RPMI7951 (cell line): Measurements from ENCODE around the gene ARHGEF28. TPM values are rescaled to one million over a fixed set of nuclear protein-coding genes. Genes with fewer than 3 reads are reported as not detected.

Source experiments
- DNase-seq: peaks from one replicate; pipeline ENCODE4 v3.0.0-alpha.2; 2012; ENCODE audit warnings: low read depth
- total RNA-seq: library from RNA; depleted of rRNA; stranded (reverse); fragments of >200 nt; shearing (Covaris generic); gene quantifications from 2 replicates; pipeline ENCODE4 v1.2.3, GENCODE V29; 2014

ARHGEF28 gene
- total RNA-seq, 1 experiment from 2014 or later = 11.3 TPM

DNA sequence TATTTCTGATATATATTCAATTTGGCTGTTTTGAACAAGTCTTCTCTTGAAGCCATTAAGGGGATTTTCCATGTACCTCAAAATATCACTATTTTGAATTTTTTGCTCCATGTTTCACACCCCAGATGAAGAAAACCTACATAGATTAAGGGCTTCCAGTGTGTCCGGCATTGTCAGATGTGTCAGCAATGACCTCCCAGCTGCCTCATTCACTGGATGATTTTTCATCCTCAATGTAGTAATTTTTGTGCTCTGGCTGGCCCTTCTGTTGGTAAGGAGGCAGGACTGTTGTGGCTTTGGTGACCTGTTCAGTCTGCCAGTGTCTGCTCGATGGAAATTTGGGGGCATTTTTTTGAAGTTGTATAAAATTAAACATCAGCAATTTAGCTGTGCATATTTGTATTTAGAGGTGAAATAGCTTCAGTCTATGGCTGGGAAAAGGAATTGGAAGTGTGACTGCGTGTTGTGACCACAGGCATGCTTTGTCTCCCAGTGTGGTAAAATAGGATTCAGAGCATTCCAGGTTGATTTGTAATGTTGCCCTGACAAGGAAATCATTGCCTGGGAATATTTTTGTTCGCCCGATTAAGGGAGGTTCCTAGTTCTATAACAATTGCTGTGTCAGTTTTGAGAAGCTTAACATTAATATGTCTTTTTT, 312.4 kb downstream of the ARHGEF28 start:
- DNase-seq = peak; percentile 90

DNA sequence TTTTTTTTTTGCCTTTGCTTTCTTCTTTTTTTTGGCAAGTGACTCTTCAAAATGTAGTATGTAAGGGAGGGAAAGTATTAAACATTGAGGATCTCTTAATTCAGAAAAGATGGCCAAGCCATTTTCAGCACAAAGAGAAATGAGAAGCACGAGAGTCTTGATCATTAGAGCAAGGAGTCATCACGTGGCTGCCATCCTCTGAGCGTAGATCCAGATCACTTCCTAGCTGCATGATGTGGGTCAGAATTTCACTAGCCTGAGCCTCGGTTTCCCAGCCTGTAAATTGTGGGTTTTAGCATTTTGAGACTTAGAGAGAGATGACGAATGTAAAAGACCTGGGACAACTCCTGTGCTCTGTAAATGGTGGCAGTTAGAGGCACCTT, 312.9 kb downstream of the ARHGEF28 start:
- DNase-seq = no peak

DNA sequence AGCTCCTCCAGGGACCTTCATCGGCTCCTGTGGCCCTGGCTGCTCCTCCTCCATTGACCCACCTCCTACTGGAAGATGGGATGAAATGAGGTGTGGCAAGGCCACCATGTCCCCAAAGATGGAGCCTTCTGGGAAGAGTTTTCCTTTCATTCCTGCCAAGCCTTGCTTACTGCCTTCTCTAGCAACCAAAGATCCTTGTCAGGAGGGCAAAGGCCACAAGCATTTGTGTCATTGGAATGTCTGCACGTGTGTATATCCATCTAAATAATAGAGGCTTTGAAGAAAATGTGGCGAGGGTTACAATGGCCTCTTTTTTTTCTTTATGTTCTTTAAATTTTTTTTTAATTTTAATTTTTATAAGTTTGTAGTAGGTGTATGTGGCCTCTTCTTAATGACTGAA, 313.6 kb downstream of the ARHGEF28 start:
- DNase-seq = no peak

GRCh38 chr5:73940026-73940425, 314.0 kb downstream of the ARHGEF28 start:
- no peak for DNase-seq

DNA sequence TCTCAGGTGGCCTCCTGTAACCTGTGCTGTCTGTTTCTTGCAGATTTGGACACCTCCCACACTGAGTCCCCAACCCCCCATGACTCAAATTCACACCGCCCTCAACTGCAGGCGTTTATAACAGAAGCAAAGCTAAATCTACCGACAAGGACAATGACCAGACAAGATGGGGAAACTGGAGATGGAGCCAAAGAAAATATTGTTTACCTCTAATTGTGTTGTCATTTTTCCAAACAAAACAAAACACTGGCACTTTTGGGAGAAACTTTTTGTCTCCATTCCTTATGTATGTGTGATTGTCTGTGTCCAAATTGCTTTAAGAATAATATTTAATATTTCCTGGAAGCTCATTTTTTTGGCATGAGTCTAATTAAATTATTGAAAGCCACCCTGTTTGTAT, 314.8 kb downstream of the ARHGEF28 start:
- DNase-seq = no peak

GRCh38 chr5:73942783-73943182, 316.8 kb downstream of the ARHGEF28 start:
- DNase-seq = no peak

DNA sequence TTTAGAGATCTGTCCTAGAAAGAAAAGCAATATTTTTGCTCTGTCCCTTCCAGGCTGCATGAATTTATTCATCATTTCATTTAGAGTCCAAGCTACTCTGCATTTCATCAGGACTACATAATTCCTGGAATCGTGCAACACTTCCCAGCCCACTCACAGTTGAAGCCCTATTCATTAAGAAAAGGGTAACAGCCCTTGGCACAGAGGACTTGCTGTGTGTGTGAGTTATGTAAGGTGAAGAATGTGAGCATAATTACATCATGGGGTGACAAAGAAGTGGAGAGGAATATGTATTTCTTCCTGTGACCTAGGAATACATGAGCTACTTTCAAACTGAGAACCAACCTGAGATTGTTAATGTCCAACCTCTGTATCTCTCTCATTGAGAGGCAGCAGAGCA, 317.4 kb downstream of the ARHGEF28 start:
- no peak for DNase-seq

DNA sequence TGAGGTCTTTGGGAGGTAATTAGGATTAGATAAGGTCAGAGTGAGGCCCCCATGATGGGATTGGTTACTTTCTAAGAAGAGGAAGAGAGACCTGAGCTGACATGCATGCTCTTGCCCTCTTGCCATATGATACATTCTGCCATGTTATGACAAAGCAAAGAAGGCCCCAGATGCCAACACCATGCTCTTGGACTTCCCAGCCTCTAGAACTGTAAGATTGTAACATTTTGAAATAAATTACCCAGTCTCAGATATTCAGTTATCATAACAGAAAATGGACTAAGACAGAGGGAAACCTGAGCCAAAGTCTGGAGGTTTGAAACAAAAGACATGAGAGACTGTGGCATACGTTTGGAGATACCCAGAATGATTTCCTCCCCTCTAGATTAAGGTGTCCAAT, 318.6 kb downstream of the ARHGEF28 start:
- no peak for DNase-seq

- peak; percentile 15 for DNase-seq
Observed at GRCh38 chr5:73945505-73945904, 319.5 kb downstream of the ARHGEF28 start.

DNA sequence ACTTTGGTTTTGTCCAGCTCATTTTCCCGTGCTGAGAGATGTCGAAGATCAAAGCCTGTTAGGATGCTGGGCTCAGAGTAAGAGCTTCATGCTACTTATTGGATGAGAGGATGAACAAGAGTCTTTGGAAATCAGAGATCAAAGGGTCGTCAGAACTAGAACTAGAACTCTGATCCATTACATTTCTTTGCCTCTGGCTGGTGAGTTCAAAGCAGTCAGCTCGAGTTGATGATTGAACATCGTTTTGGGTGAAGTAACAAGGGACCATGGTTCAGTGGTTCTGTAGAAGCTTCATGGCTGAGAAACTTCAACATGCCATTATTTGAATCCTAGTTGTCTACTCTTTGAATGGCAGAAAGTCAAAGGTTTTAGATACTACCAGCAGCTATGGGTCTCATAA, 320.3 kb downstream of the ARHGEF28 start:
- DNase-seq = no peak

DNA sequence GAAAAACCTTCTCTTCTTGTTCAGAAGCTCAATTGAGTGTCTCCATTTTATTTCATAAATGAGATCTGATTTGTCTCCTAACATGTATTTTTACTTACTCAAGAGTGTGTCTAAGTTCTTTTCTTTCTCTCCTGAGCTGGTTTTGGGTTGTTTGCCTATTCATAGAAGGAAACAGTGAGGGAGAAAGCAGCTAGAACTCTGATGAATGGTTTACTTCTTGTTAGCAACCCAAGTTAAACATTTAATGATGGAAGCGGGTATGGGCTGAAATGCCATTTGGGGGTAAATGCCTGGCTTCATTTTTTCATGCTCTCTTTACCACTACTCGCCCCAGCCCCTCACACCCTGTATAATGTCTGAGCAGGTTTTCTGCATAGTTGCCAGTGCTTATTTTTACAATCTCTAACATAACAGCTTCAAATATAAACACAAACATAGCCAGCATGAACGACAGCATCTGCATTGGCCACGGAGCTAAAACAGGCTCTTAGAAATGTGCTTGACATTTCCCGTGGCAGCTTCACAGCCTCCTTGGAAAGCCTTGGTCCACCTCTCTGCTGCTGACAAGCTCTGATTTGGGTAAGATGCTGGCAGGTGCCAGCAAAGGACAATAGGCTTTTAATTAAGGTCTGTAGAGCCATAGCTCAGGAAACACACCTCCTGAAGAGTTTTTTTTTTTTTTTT, 321.1 kb downstream of the ARHGEF28 start:
- DNase-seq = no peak

DNA sequence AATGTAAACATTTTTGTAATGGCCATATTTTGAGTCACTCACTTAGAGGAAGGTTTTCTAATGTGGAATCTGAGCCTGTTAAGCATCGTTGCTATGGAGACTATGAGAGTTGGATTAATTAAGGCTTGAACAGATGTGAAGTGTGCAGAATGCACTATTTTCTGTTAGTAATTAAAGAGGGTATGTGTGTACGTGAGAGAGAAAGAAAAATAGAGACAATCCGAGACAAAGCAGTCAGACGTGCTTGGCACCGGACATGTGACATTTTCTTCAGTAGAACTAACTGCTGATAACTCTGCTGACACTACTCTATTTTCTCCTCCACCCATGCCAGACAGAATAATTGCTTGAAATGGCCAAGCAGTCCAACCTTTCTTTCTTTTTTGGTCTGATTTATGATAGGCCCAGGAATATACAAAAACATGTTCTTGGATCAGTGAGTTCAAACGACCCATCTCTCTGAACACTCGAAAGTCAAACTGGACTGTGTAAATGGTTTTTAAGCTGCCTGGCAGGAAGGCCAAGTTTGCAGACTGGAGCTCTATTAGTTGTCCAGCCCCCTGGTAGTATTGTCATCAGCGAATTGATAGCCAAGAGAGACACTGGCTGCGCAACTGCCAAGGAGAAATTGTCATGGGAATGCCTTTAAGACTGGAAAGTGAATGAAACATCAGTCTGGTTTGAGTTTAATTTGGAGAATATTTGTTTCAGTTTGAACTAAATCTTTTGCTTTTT, 322.1 kb downstream of the ARHGEF28 start:
- DNase-seq = no peak

- peak; percentile 39 for DNase-seq
Observed at GRCh38 chr5:73948720-73949119, 322.7 kb downstream of the ARHGEF28 start.

- DNase-seq = no peak
Observed at GRCh38 chr5:73950441-73950873, 324.5 kb downstream of the ARHGEF28 start.

DNA sequence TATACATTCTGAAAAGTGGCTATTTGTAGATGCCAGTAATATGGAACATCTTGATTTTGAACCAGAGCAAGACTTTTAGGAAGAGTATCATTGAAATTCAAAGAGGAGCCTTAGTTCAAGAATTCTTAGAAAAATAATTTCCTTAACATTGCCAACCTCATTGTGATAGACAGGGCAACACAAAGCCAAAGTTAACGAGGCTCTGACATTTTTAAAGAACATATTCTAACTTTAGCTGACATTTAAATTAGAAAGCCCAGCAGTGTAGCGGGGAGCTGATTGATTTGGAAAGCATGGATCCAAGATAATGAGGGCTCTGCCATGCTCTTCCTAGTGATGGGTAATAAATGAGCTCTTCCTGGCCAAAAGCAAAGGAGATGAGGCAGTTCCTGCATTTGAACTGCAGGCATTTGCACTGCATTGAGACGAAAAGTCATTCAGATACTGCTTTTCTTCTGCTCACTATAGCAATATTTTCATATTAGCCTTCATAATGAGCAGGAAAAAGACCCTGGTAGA, 325.0 kb downstream of the ARHGEF28 start:
- DNase-seq = no peak

DNA sequence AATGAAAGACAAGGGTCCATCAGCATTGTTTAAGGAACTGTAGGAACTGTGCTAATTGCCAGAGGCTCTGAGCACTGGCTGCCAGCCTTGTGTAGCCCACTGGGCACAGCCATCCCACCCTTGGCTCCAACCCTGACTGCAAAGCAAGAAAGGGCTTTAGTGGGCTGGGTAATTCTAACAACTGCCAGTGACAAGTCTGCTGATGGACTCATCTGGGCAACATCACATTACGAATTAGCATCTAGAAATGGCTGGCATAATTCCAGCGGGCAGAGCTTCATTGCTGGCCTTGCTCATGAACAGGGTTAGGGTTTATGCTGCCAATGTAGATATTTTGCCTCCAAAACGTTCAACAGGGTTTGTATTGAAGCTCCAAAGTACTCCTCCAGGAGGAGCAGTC, 326.9 kb downstream of the ARHGEF28 start:
- DNase-seq = no peak

- no peak for DNase-seq
Observed at GRCh38 chr5:73954381-73954780, 328.4 kb downstream of the ARHGEF28 start.

DNA sequence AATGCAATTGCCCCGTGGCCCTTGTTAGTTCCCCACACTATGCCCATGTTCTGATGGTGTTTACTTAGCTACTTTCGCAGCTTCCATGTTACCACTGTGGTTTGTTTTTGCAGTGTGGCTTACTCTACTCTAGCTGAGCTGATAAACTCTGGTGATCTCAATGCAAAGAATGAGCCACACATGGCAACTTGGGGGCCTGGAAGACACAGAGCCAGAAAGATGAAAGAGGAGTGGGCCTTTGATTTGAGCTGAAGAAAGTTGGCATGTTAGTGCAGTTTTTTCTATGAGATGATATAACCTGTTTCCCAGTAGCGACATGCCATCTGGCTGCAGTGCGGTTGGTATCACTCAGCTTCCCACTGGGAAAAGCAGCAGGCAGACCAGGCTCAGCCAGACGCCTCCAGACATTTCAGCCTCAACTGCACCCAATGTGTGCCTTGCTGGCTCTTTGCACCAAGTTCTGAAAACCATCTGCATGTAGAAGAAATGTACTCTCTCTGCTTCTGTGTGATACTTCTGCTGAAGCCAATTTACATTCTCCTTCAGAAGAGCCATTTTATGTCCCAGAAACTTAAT, 329.4 kb downstream of the ARHGEF28 start:
- no peak for DNase-seq

DNA sequence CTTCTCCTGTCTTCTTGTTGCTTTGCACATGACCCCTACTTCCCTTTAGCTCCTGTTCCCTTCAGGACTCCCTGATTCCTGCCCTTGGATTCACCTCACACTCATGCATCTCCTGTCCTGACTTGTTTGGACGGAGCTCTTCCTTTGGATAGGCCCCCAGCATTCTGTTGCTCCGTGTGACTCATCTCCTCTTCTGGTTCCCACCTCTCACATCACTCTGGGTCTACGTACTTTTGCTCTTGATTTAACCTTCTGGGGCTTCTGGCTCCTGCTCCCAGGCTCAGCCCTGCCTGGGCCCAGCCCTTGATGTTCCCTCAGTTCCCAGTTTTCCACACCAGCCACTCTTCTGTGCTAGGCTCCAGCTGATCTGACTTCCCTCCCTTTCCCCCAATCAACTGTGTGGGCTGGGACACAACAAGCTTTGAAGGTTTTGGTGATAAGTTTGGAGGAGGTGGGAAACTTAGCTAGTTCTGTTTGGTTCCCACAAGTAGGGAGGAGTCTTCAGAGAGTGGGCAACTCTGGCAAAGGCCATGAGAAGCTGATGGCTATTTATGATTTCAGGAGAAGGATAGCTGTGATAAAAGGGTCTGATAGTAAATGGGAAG, 331.5 kb downstream of the ARHGEF28 start:
- DNase-seq = no peak

DNA sequence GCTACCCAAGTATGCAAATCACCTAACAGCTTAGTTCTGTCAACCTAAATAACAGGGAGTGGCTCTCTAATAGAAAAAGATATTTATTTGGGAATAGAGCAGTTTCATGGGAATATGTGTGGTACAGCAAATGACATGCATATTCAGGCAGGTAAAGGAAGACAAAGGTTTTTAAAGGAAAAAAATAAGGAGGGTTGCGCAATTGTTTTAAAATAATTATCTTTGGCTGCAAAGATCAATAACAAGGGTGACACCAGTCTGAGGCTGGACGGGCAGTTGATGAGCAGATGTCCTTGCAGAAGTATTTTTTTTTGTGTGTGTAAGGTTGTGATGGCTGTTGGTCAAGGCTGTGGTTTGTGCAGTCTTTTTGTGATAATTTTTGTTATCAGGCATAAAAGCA, 332.0 kb downstream of the ARHGEF28 start:
- no peak for DNase-seq

- DNase-seq = no peak
Observed at GRCh38 chr5:73960023-73960422, 334.0 kb downstream of the ARHGEF28 start.

DNA sequence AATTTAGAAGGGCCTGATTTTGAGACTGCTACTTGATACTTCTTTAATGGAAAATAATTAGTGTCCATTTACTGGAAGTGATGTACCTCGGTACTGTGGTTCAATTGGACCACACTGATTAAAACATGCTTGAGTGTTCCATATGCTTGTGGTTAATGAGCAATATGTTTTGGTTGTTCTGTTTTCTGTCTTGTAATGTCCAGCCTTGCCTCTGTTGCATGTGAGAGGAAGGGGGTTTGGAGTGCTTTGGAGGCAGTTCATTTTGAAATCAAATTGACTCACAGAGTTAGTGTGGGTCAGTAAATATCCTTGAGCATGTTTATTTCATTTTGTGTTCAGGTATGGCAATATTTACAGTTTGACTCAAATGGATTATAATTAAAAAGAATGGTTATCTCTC, 334.4 kb downstream of the ARHGEF28 start:
- no peak for DNase-seq
